ENCODE results near the gene RMRP.
A peak's percentile ranks its signal among the peaks of the same experiment; 100 is the strongest.

RMRP gene

DNA sequence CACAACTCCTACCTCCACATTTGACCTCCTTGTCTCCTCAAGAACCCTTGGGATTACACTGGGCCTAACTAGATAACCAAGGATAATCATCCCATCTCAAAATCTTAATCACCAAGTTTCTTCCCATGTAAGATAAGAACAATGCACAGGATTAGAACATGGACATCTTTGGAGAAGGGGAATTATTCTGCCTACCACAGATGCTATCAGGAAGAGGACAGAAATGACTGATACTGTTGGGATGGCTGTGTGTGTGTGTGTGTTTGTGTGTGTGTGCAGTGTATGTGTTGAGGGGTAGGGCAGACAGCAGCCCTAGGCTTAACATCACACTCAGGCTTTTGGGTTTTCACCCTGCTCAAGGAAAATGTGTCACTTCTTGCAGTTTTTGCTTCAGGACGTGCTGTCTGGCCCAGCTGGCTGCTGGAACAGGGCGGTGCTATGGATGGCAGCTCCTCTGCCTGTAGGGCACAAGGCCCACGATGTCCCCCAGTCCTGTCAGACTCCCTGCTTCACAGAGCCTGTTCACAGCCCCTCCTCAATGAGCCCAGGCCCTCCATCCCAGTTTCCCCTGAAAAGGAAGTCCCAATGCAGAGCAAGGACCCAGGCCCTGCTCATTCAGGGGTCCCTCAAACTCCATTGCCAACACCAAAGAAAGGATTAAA is 23.7 kb upstream of the RMRP start:
- no peak for DNase-seq (ENCODE audit: extremely low read depth, insufficient read length)
- H3K27me3 ChIP-seq (replicated peaks; ENCODE audit: control insufficient read depth, insufficient read depth, low read length) = no peaks in the 10 kb centered on the region
- no peak overlapping the region for H3K4me3 ChIP-seq (replicated peaks; ENCODE audit: low read depth, low read length)
- H3K36me3 ChIP-seq (ENCODE audit: control insufficient read depth, insufficient read depth, low read length) = no peaks in the 10 kb centered on the region
- TF ChIP-seq, protein P1, sequence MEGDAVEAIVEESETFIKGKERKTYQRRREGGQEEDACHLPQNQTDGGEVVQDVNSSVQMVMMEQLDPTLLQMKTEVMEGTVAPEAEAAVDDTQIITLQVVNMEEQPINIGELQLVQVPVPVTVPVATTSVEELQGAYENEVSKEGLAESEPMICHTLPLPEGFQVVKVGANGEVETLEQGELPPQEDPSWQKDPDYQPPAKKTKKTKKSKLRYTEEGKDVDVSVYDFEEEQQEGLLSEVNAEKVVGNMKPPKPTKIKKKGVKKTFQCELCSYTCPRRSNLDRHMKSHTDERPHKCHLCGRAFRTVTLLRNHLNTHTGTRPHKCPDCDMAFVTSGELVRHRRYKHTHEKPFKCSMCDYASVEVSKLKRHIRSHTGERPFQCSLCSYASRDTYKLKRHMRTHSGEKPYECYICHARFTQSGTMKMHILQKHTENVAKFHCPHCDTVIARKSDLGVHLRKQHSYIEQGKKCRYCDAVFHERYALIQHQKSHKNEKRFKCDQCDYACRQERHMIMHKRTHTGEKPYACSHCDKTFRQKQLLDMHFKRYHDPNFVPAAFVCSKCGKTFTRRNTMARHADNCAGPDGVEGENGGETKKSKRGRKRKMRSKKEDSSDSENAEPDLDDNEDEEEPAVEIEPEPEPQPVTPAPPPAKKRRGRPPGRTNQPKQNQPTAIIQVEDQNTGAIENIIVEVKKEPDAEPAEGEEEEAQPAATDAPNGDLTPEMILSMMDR (IDR thresholded peaks at IDR 0.05; ENCODE audit: insufficient read depth, low read length, poor library complexity, severe bottlenecking) = no peak

DNA sequence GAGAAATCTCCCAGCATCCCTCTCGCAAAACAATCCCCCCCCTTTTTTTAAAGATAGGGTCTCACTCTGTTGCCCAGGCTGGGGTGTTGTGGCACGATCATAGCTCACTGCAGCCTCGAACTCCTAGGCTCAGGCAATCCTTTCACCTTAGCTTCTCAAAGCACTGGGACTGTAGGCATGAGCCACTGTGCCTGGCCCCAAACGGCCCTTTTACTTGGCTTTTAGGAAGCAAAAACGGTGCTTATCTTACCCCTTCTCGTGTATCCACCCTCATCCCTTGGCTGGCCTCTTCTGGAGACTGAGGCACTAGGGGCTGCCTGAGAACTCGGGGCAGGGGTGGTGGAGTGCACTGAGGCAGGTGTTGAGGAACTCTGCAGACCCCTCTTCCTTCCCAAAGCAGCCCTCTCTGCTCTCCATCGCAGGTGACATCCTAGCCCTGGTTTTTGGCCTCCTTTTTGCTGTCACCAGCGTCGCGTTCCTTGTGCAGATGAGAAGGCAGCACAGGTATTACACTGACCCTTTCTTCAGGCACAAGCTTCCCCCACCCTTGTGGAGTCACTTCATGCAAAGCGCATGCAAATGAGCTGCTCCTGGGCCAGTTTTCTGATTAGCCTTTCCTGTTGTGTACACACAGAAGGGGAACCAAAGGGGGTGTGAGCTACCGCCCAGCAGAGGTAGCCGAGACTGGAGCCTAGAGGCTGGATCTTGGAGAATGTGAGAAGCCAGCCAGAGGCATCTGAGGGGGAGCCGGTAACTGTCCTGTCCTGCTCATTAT is 22.7 kb upstream of the RMRP start:
- DNase-seq (ENCODE audit: extremely low read depth, insufficient read length) = no peak
- no peak overlapping the region for H3K4me3 ChIP-seq (replicated peaks; ENCODE audit: low read depth, low read length)
- no peaks in the 10 kb centered on the region for H3K36me3 ChIP-seq (ENCODE audit: control insufficient read depth, insufficient read depth, low read length)
- no peaks in the 10 kb centered on the region for H3K27me3 ChIP-seq (replicated peaks; ENCODE audit: control insufficient read depth, insufficient read depth, low read length)
- TF ChIP-seq, protein P1 (IDR thresholded peaks at IDR 0.05; ENCODE audit: insufficient read depth, low read length, poor library complexity, severe bottlenecking) = no peak

DNA sequence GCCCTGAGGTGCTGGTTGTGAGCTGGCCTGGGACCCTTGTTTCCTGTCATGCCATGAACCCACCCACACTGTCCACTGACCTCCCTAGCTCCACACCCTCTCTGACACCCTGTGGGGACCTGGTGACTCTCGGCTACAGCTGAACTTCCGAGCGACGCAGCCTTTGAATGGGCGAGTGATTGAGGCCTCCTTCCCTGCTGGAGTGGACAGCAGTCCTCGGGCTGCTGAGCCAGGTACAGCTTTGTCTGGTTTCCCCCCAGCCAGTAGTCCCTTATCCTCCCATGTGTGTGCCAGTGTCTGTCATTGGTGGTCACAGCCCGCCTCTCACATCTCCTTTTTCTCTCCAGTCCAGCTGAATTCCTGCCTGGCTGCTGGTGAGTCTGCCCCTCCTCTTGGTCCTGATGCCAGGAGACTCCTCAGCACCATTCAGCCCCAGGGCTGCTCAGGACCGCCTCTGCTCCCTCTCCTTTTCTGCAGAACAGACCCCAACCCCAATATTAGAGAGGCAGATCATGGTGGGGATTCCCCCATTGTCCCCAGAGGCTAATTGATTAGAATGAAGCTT is 22.0 kb upstream of the RMRP start:
- DNase-seq (ENCODE audit: extremely low read depth, insufficient read length) = no peak
- H3K36me3 ChIP-seq (ENCODE audit: control insufficient read depth, insufficient read depth, low read length) = no peaks in the 10 kb centered on the region

DNA sequence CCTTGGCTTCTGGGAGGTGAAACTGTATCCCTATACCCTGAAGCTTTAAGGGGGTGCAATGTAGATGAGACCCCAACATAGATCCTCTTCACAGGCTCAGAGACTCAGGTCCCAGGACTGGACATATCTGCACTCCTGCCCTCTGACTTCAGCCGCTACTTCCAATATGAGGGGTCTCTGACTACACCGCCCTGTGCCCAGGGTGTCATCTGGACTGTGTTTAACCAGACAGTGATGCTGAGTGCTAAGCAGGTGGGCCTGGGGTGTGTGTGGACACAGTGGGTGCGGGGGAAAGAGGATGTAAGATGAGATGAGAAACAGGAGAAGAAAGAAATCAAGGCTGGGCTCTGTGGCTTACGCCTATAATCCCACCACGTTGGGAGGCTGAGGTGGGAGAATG is 21.3 kb upstream of the RMRP start:
- Histone ChIP-seq H3K36me3 (ENCODE audit: control insufficient read depth, insufficient read depth, low read length) (no peaks in the 10 kb centered on the region), H3K27me3 (replicated peaks; ENCODE audit: control insufficient read depth, insufficient read depth, low read length) (no peaks in the 10 kb centered on the region; the same call in 1 of the 2 replicates), H3K4me3 (replicated peaks; ENCODE audit: low read depth, low read length) (no peak overlapping the region)
- TF ChIP-seq, protein P1 (IDR thresholded peaks at IDR 0.05; ENCODE audit: insufficient read depth, low read length, poor library complexity, severe bottlenecking) = no peak
- no peak for DNase-seq (ENCODE audit: extremely low read depth, insufficient read length)

More for the DNA sequence above, 22.0 kb upstream of the RMRP start:
- H3K27me3 ChIP-seq (replicated peaks; ENCODE audit: control insufficient read depth, insufficient read depth, low read length) = no peaks in the 10 kb centered on the region; the same call in 1 of the 2 replicates
- TF ChIP-seq, protein P1 (IDR thresholded peaks at IDR 0.05; ENCODE audit: insufficient read depth, low read length, poor library complexity, severe bottlenecking) = no peak
- H3K4me3 ChIP-seq (replicated peaks; ENCODE audit: low read depth, low read length) = no peak overlapping the region

DNA sequence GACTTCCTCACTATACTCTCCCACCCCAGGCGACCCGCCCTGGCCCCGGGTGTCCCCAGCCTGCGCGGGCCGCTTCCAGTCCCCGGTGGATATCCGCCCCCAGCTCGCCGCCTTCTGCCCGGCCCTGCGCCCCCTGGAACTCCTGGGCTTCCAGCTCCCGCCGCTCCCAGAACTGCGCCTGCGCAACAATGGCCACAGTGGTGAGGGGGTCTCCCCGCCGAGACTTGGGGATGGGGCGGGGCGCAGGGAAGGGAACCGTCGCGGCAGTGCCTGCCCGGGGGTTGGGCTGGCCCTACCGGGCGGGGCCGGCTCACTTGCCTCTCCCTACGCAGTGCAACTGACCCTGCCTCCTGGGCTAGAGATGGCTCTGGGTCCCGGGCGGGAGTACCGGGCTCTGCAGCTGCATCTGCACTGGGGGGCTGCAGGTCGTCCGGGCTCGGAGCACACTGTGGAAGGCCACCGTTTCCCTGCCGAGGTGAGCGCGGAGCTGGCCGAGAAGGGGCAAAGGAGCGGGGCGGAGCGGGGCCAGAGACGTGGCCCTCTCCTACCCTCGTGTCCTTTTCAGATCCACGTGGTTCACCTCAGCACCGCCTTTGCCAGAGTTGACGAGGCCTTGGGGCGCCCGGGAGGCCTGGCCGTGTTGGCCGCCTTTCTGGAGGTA is 18.0 kb upstream of the RMRP start:
- Histone ChIP-seq H3K27me3 (replicated peaks; ENCODE audit: control insufficient read depth, insufficient read depth, low read length) (no peaks in the 10 kb centered on the region; the same call in 1 of the 2 replicates), H3K36me3 (ENCODE audit: control insufficient read depth, insufficient read depth, low read length) (no peaks in the 10 kb centered on the region), H3K4me3 (replicated peaks; ENCODE audit: low read depth, low read length) (peak overlapping the region; percentile 22; the same call in 1 of the 2 replicates)
- TF ChIP-seq, protein P1 (IDR thresholded peaks at IDR 0.05; ENCODE audit: insufficient read depth, low read length, poor library complexity, severe bottlenecking) = no peak
- no peak for DNase-seq (ENCODE audit: extremely low read depth, insufficient read length)
